HG03439 (cell line): Measurements from ENCODE around the gene MCIDAS.

Experiments used
- ATAC-seq: cut with Tn5 transposase; IDR thresholded peaks from one replicate; pipeline ENCODE4 v1.9.1; 2021; ENCODE audit warnings: mild to moderate bottlenecking, moderate library complexity; ENCODE audit not compliant: unreplicated experiment

Gene MCIDAS

GRCh38 chr5:55171471-55171870 lies 55.6 kb downstream of the MCIDAS start:
- no peak for ATAC-seq
